HCT116 (cell line): Measurements from ENCODE around the gene SYNPO. TPM values are rescaled to one million over a fixed set of nuclear protein-coding genes. Genes with fewer than 3 reads are reported as not detected.

ENCODE experiments used
- ATAC-seq: fragments of 200-7000 bp; cut with Tn5 transposase; 2 replicates; pipeline ENCODE4 v1.9.1; 2020; ENCODE audit warnings: mild to moderate bottlenecking, moderate library complexity
- BruUV-seq: library from RNA; stranded (reverse); fragments of 400-500 nt; replicated peaks from 2 replicates; lab custom pipeline; 2021; lab: Mats Ljungman, UMichigan
- CTCF ChIA-PET: fragments of 300-600 bp; sonication (Branson Sonifier 250); formaldehyde crosslinking; loops from one replicate; lab custom pipeline; 2021; ENCODE audit warnings: antibody characterized with exemption; lab: Charles Lee
- POLR2A ChIA-PET: fragments of 300-600, 350-600 bp; sonication (Branson Sonifier 250); formaldehyde crosslinking; loops from one replicate; lab custom pipeline; 2021; ENCODE audit warnings: antibody characterized with exemption; lab: Charles Lee
- RAD21 ChIA-PET, 2 experiments: fragments of 300-600 bp; sonication (Branson Sonifier 250); formaldehyde crosslinking; loops; one replicate each; lab custom pipeline; 2023; ENCODE audit warnings: low total read pairs in 2 of 2; ENCODE audit not compliant: uncharacterized antibody in 2 of 2, unreplicated experiment in 2 of 2, low non-redundant PET in 1 of 2; lab: Charles Lee
- DNase-seq: peaks from one replicate; pipeline ENCODE4 v3.0.0-alpha.2; 2010; ENCODE audit warnings: low read depth, low spot score
- H2AFZ ChIP-seq: fragments of 200-600 bp; shearing (Covaris generic), sonication (generic); 2 replicates; pipeline ENCODE4 v1.6.1; 2017; ENCODE audit warnings: low read depth, mixed run types, mixed read lengths, antibody characterized with exemption, low read length; ENCODE audit not compliant: poor library complexity, severe bottlenecking
- H3K27ac ChIP-seq: 2 replicates; pipeline ENCODE4 v1.5.1; 2012; ENCODE audit warnings: low read depth, low read length
- H3K27me3 ChIP-seq: fragments of 200-600 bp; sonication (generic); 2 replicates; pipeline ENCODE4 v1.6.1; 2016; ENCODE audit warnings: mixed run types, low read length, mixed read lengths; ENCODE audit not compliant: insufficient read depth
- H3K36me3 ChIP-seq, 2 experiments: fragments of 200-500 bp in 1 of 2; fragments of 200-600 bp in 1 of 2; sonication (Bioruptor generic) in 1 of 2; sonication (generic) in 1 of 2; 2 replicates each; pipeline versions ENCODE4 v1.5.1 to v1.6.1; 2014 to 2016; ENCODE audit warnings: low read length in 2 of 2, inconsistent platforms in 1 of 2, mixed read lengths in 1 of 2, mixed run types in 1 of 2; ENCODE audit not compliant: insufficient read depth in 2 of 2, control insufficient read depth in 1 of 2
- H3K4me1 ChIP-seq, 2 experiments: fragments of 200-600 bp in 1 of 2; sonication (generic) in 1 of 2; 2 replicates each; pipeline versions ENCODE4 v1.5.1 to v1.6.1; 2012 to 2017; ENCODE audit warnings: low read length in 2 of 2, inconsistent platforms in 1 of 2, mild to moderate bottlenecking in 1 of 2, mixed read lengths in 1 of 2, mixed run types in 1 of 2, moderate library complexity in 1 of 2; ENCODE audit not compliant: insufficient read depth in 2 of 2, control insufficient read depth in 1 of 2
- H3K4me2 ChIP-seq: fragments of 200-600 bp; sonication (generic); 2 replicates; pipeline ENCODE4 v1.6.1; 2017; ENCODE audit warnings: mixed run types, low read length, mixed read lengths
- H3K4me3 ChIP-seq, 2 experiments: fragments of 200-600 bp in 1 of 2; sonication (generic) in 1 of 2; replicated peaks in 1 of 2; 2 replicates each; pipeline ENCODE4 v1.5.1; 2011 to 2016; ENCODE audit warnings: low read length in 2 of 2, control low read depth in 1 of 2, low read depth in 1 of 2, mild to moderate bottlenecking in 1 of 2, mixed read lengths in 1 of 2, mixed run types in 1 of 2
- H3K79me2 ChIP-seq: fragments of 200-600 bp; sonication (generic); 2 replicates; pipeline ENCODE4 v1.6.1; 2017; ENCODE audit warnings: mild to moderate bottlenecking, mixed run types, low read length, moderate library complexity, mixed read lengths; ENCODE audit not compliant: insufficient read depth
- H3K9ac ChIP-seq: fragments of 200-600 bp; sonication (generic); 2 replicates; pipeline ENCODE4 v1.6.1; 2016; ENCODE audit warnings: low read length, mixed read lengths
- H3K9me2 ChIP-seq: fragments of 200-600 bp; sonication (generic), shearing (Covaris generic); 2 replicates; pipeline ENCODE4 v1.6.1; 2017; ENCODE audit warnings: mixed run types, mild to moderate bottlenecking, moderate library complexity; ENCODE audit not compliant: insufficient read depth
- H3K9me3 ChIP-seq, 2 experiments: fragments of 200-500 bp in 1 of 2; fragments of 200-600 bp in 1 of 2; sonication (Bioruptor generic) in 1 of 2; sonication (generic) in 1 of 2; 2 replicates each; pipeline ENCODE4 v1.6.1; 2014 to 2017; ENCODE audit warnings: low read length in 2 of 2, mixed read lengths in 2 of 2, inconsistent platforms in 1 of 2, low read depth in 1 of 2, mild to moderate bottlenecking in 1 of 2, mixed run types in 1 of 2, moderate library complexity in 1 of 2; ENCODE audit not compliant: control insufficient read depth in 1 of 2, insufficient read depth in 1 of 2
- H4K20me1 ChIP-seq: fragments of 200-600 bp; sonication (generic), shearing (Covaris generic); 2 replicates; pipeline ENCODE4 v1.6.1; 2017; ENCODE audit warnings: mixed run types, mild to moderate bottlenecking, moderate library complexity; ENCODE audit not compliant: insufficient read depth
- CBX3 ChIP-seq: IDR thresholded peaks from 2 replicates; pipeline ENCODE4 v1.6.1; 2012; ENCODE audit warnings: low read depth
- CEBPB ChIP-seq: IDR thresholded peaks from 2 replicates; pipeline ENCODE4 v1.6.1; 2012; ENCODE audit warnings: low read depth
- CTCF ChIP-seq, 3 experiments: fragments of 200-600 bp in 1 of 3; sonication (generic) in 1 of 3; IDR thresholded peaks in 2 of 3; conservative IDR thresholded peaks in 1 of 3; 2 replicates each; pipeline ENCODE4 v1.5.1; 2012 to 2017; ENCODE audit warnings: low read depth in 2 of 3, low read length in 2 of 3, antibody characterized with exemption in 1 of 3, borderline replicate concordance in 1 of 3, control low read depth in 1 of 3, mild to moderate bottlenecking in 1 of 3, mixed read lengths in 1 of 3, mixed run types in 1 of 3, moderate library complexity in 1 of 3; ENCODE audit not compliant: insufficient read depth in 1 of 3
- EGR1 ChIP-seq: IDR thresholded peaks from 2 replicates; pipeline ENCODE4 v1.6.1; 2012; ENCODE audit warnings: low read depth
- ELF1 ChIP-seq: IDR thresholded peaks from 2 replicates; pipeline ENCODE4 v1.6.1; 2012; ENCODE audit warnings: low read depth, borderline replicate concordance
- EZH2 ChIP-seq: fragments of 200-600 bp; sonication (generic); IDR thresholded peaks from 2 replicates; pipeline ENCODE4 v1.6.1; 2017; ENCODE audit warnings: antibody characterized with exemption, mixed run types
- FOSL1 ChIP-seq: IDR thresholded peaks from 2 replicates; pipeline ENCODE4 v1.6.1; 2012; ENCODE audit warnings: low read depth
- MAX ChIP-seq: IDR thresholded peaks from 2 replicates; pipeline ENCODE4 v1.6.1; 2012
- POLR2A ChIP-seq: IDR thresholded peaks from 2 replicates; pipeline ENCODE4 v1.7.0; 2011; ENCODE audit warnings: borderline replicate concordance; ENCODE audit not compliant: insufficient read depth, insufficient read length; ENCODE audit errors: extremely low read depth
- POLR2AphosphoS5 ChIP-seq: IDR thresholded peaks from 2 replicates; pipeline ENCODE4 v1.6.1; 2011; ENCODE audit warnings: mild to moderate bottlenecking, low read depth, low read length, moderate library complexity
- REST ChIP-seq: IDR thresholded peaks from 2 replicates; pipeline ENCODE4 v1.6.1; 2012; ENCODE audit warnings: low read depth
- SIN3A ChIP-seq: IDR thresholded peaks from 2 replicates; pipeline ENCODE4 v1.6.1; 2012; ENCODE audit warnings: low read depth
- SP1 ChIP-seq: IDR thresholded peaks from 2 replicates; pipeline ENCODE4 v1.6.1; 2012; ENCODE audit warnings: low read depth
- TCF7L2 ChIP-seq: IDR thresholded peaks from 2 replicates; pipeline ENCODE4 v1.7.0; 2011; ENCODE audit warnings: borderline replicate concordance, inconsistent platforms; ENCODE audit not compliant: insufficient read depth, insufficient read length; ENCODE audit errors: extremely low read depth
- ZFX ChIP-seq: fragments of 450-650 bp; IDR thresholded peaks from 2 replicates; pipeline ENCODE4 v1.6.1; 2017
- intact Hi-C: fragments of 100-400 bp; cut with micrococcal nuclease; formaldehyde crosslinking; loops from 2 replicates; pipeline ENCODE4 v1.10.0; 2022
- total RNA-seq: library from RNA; stranded (reverse); gene quantifications from one replicate; pipeline ENCODE4 v1.2.1, GENCODE V29; 2021; ENCODE audit not compliant: unreplicated experiment

Gene SYNPO
- total RNA-seq, 1 experiment from 2014 or later = 8.2 TPM

GRCh38 chr5:150700594-150701377 lies 60.3 kb downstream of the SYNPO start, which contains the start of gene RBM22 (continued):
- TF ChIP-seq SIN3A (peak; percentile 66), ZFX (peak; percentile 92), REST (no peak), ELF1 (peak; percentile 65), POLR2AphosphoS5 (peak; percentile 84), CEBPB (no peak), MAX (peak; percentile 28; the same call in 1 of the 2 replicates), FOSL1 (no peak)

GRCh38 chr5:150703762-150704161 lies 63.3 kb downstream of the SYNPO start:
- POLR2A ChIA-PET = no interaction called here
- no peak for ATAC-seq
- Histone ChIP-seq H4K20me1 (no peaks in the 10 kb centered on the region), H3K79me2 (peaks cover 19% of the 10 kb centered on the region), H3K9ac (no peak overlapping the region), H3K9me3 (no peaks in the 10 kb centered on the region), H3K4me3 (no peak overlapping the region), H3K4me1 (peaks cover 2 to 15% of the 10 kb centered on the region in 2 experiments; a peak in 3 of 4 replicates), H3K36me3 (peaks cover 4 to 5% of the 10 kb centered on the region in 2 experiments; a peak in 3 of 4 replicates), H3K27me3 (no peaks in the 10 kb centered on the region), H3K9me2 (no peaks in the 10 kb centered on the region), H3K27ac (no peak overlapping the region), H3K4me2 (no peak overlapping the region), H2AFZ (no peak overlapping the region)
- CTCF ChIA-PET = no interaction called here
- no TSS peak for BruUV-seq
- intact Hi-C loops = loop anchor here (5.0 kb wide), 2 partner anchors 54 to 246 kb away; partner anchors contain the start of gene DCTN4
- no peak for DNase-seq
- TF ChIP-seq ZFX = no peak
- TF ChIP-seq TCF7L2 = no peak
- TF ChIP-seq FOSL1 = no peak
- no peak for TF ChIP-seq CTCF (IDR thresholded peaks at IDR 0.05 in 2 of 3, conservative IDR thresholded peaks at IDR 0.05 in 1 of 3; ENCODE audit: borderline replicate concordance in 1 of 3, insufficient read depth in 1 of 3, low read depth in 2 of 3, low read length in 2 of 3)
- TF ChIP-seq EGR1 = no peak
- TF ChIP-seq SP1 = no peak
- no peak for TF ChIP-seq SIN3A
- no peak for TF ChIP-seq CBX3
- TF ChIP-seq MAX = no peak
- no peak for TF ChIP-seq EZH2
- no peak for TF ChIP-seq POLR2A
- RAD21 ChIA-PET = no interaction called here
